Spleen (tissue), 7 donors: ENCODE data around the gene CACNB1.

Source experiments
- POLR2A ChIP-seq, 3 donors: fragments of 450-650 bp; IDR thresholded peaks; one replicate each; pipeline ENCODE4 v1.5.1; 2017; ENCODE audit warnings: antibody characterized with exemption in 3 of 3, mild to moderate bottlenecking in 1 of 3
- TF ChIP-seq, protein P1 (sequence below), 11 experiments: fragments of 200-600 bp in 7 of 11; fragments of 450-650 bp in 4 of 11; sonication (generic) in 4 of 11; IDR thresholded peaks in 8 of 11; conservative IDR thresholded peaks in 3 of 11; 1 replicate in 7 of 11; 2 replicates in 4 of 11; pipeline versions ENCODE4 v1.4.0 to v1.8.0; 2016 to 2021; ENCODE audit warnings: antibody characterized with exemption in 11 of 11, inconsistent platforms in 4 of 11, mild to moderate bottlenecking in 1 of 11
- donor health status: DM: no; HTN: no; CAD: no; lungs with moderate emphysema.
- donor health status: DM: no; HTN: no; CAD: no.
- donor health status: DM: no; HTN: no; CAD: no.

- no peak for TF ChIP-seq POLR2A (IDR thresholded peaks at IDR 0.05)
- TF ChIP-seq, protein P1, sequence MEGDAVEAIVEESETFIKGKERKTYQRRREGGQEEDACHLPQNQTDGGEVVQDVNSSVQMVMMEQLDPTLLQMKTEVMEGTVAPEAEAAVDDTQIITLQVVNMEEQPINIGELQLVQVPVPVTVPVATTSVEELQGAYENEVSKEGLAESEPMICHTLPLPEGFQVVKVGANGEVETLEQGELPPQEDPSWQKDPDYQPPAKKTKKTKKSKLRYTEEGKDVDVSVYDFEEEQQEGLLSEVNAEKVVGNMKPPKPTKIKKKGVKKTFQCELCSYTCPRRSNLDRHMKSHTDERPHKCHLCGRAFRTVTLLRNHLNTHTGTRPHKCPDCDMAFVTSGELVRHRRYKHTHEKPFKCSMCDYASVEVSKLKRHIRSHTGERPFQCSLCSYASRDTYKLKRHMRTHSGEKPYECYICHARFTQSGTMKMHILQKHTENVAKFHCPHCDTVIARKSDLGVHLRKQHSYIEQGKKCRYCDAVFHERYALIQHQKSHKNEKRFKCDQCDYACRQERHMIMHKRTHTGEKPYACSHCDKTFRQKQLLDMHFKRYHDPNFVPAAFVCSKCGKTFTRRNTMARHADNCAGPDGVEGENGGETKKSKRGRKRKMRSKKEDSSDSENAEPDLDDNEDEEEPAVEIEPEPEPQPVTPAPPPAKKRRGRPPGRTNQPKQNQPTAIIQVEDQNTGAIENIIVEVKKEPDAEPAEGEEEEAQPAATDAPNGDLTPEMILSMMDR (IDR thresholded peaks at IDR 0.05 in 8 of 11, conservative IDR thresholded peaks at IDR 0.05 in 3 of 11), result no peak
Measured at GRCh38 chr17:39150795-39151149, 46.7 kb downstream of the CACNB1 start.
